H9 (cell line): Measurements from ENCODE around the gene HLA-DQB2. TPM values are rescaled to one million over a fixed set of nuclear protein-coding genes. Genes with fewer than 3 reads are reported as not detected.
"Not testable (repeated sequence)": the region's sequence is repeated elsewhere in the genome, so short reads cannot be mapped to it uniquely, and the experiment has no call there.

ENCODE experiments used
- DNase-seq: peaks from one replicate; pipeline ENCODE4 v3.0.0-alpha.2; 2017
- H2AFZ ChIP-seq: one replicate; pipeline ENCODE4 v1.6.1; 2013; ENCODE audit warnings: mild to moderate bottlenecking, low read length, control low read depth, moderate library complexity
- H2AK5ac ChIP-seq: 2 replicates; pipeline ENCODE4 v1.6.1; 2013; ENCODE audit warnings: low read length, control low read depth, mixed read lengths; ENCODE audit not compliant: insufficient read length
- H2BK120ac ChIP-seq: one replicate; pipeline ENCODE4 v1.6.1; 2013; ENCODE audit warnings: low read depth, mild to moderate bottlenecking, low read length, control low read depth, inconsistent platforms; ENCODE audit not compliant: poor library complexity, severe bottlenecking
- H2BK12ac ChIP-seq: 2 replicates; pipeline ENCODE4 v1.6.1; 2013; ENCODE audit warnings: low read length, control low read depth, mixed read lengths, low read depth; ENCODE audit not compliant: insufficient read length
- H2BK15ac ChIP-seq: 2 replicates; pipeline ENCODE4 v1.6.1; 2013; ENCODE audit warnings: low read depth, low read length, control low read depth
- H2BK20ac ChIP-seq: one replicate; pipeline ENCODE4 v1.6.1; 2013; ENCODE audit warnings: low read depth, mild to moderate bottlenecking, low read length, control low read depth, inconsistent platforms; ENCODE audit not compliant: poor library complexity, severe bottlenecking
- H2BK5ac ChIP-seq: 2 replicates; pipeline ENCODE4 v1.6.1; 2013; ENCODE audit warnings: low read length, control low read depth, mixed read lengths; ENCODE audit not compliant: insufficient read length
- H3K14ac ChIP-seq: 2 replicates; pipeline ENCODE4 v1.6.1; 2013; ENCODE audit warnings: low read length, control low read depth; ENCODE audit not compliant: insufficient read depth
- H3K18ac ChIP-seq: 2 replicates; pipeline ENCODE4 v1.6.1; 2013; ENCODE audit warnings: low read depth, mild to moderate bottlenecking, mixed read lengths, low read length, control low read depth; ENCODE audit not compliant: insufficient read length
- H3K23ac ChIP-seq: 2 replicates; pipeline ENCODE4 v1.6.1; 2013; ENCODE audit warnings: low read length, control low read depth, mixed read lengths, low read depth; ENCODE audit not compliant: insufficient read length
- H3K23me2 ChIP-seq: 2 replicates; pipeline ENCODE4 v1.6.1; 2013; ENCODE audit warnings: low read depth, mild to moderate bottlenecking, mixed read lengths, low read length, control low read depth; ENCODE audit not compliant: insufficient read length, poor library complexity, severe bottlenecking
- H3K27ac ChIP-seq: 2 replicates; pipeline ENCODE4 v1.5.1; 2013; ENCODE audit warnings: low read length, control low read depth, mixed read lengths, low read depth; ENCODE audit not compliant: insufficient read length
- H3K27me3 ChIP-seq: 2 replicates; pipeline ENCODE4 v1.6.1; 2013; ENCODE audit warnings: low read length, control low read depth, inconsistent platforms; ENCODE audit not compliant: insufficient read depth
- H3K4ac ChIP-seq: 2 replicates; pipeline ENCODE4 v1.6.1; 2013; ENCODE audit warnings: low read depth, mild to moderate bottlenecking, control low read depth, inconsistent platforms, low read length, moderate library complexity
- H3K4me1 ChIP-seq: 2 replicates; pipeline ENCODE4 v1.6.1; 2013; ENCODE audit warnings: low read length, control low read depth, inconsistent platforms; ENCODE audit not compliant: insufficient read depth
- H3K4me2 ChIP-seq: 2 replicates; pipeline ENCODE4 v1.6.1; 2013; ENCODE audit warnings: low read length, control low read depth, mixed read lengths; ENCODE audit not compliant: insufficient read length, insufficient read depth
- H3K56ac ChIP-seq: 2 replicates; pipeline ENCODE4 v1.6.1; 2013; ENCODE audit warnings: low read depth, mild to moderate bottlenecking, mixed read lengths, low read length, control low read depth; ENCODE audit not compliant: insufficient read length
- H3K79me1 ChIP-seq: 2 replicates; pipeline ENCODE4 v1.6.1; 2013; ENCODE audit warnings: low read depth, mild to moderate bottlenecking, moderate library complexity, low read length, control low read depth, inconsistent platforms; ENCODE audit not compliant: insufficient read depth, poor library complexity, severe bottlenecking
- H3K79me2 ChIP-seq: 2 replicates; pipeline ENCODE4 v1.6.1; 2013; ENCODE audit warnings: low read length, control low read depth, inconsistent platforms; ENCODE audit not compliant: insufficient read depth
- H3K9ac ChIP-seq: 2 replicates; pipeline ENCODE4 v1.6.1; 2013; ENCODE audit warnings: low read length, control low read depth, mixed read lengths; ENCODE audit not compliant: insufficient read length; ENCODE audit errors: extremely low read depth
- H3K9me3 ChIP-seq: one replicate; pipeline ENCODE4 v1.6.1; 2013; ENCODE audit warnings: low read depth, low read length, inconsistent platforms; ENCODE audit not compliant: control insufficient read depth
- H3T11ph ChIP-seq: one replicate; pipeline ENCODE4 v1.6.1; 2013; ENCODE audit warnings: mild to moderate bottlenecking, low read length, control low read depth, inconsistent platforms
- H4K20me1 ChIP-seq: one replicate; pipeline ENCODE4 v1.6.1; 2013; ENCODE audit not compliant: control insufficient read depth, insufficient read length, insufficient read depth
- H4K5ac ChIP-seq: 2 replicates; pipeline ENCODE4 v1.6.1; 2013; ENCODE audit warnings: low read depth, mild to moderate bottlenecking, mixed read lengths, low read length, control low read depth; ENCODE audit not compliant: insufficient read length
- H4K8ac ChIP-seq: replicated peaks from 2 replicates; pipeline ENCODE4 v1.6.1; 2013; ENCODE audit warnings: low read length, control low read depth, mixed read lengths, low read depth; ENCODE audit not compliant: insufficient read length
- H4K91ac ChIP-seq: 2 replicates; pipeline ENCODE4 v1.6.1; 2013; ENCODE audit warnings: low read depth, mild to moderate bottlenecking, moderate library complexity, mixed read lengths, low read length, control low read depth; ENCODE audit not compliant: insufficient read length
- H3K27ac Mint-ChIP-seq, 3 experiments: 2 replicates in 2 of 3; 3 replicates in 1 of 3; pipeline ENCODE4 v1.8.0; 2020 to 2021; ENCODE audit warnings: mixed read lengths in 3 of 3, mild to moderate bottlenecking in 1 of 3, moderate library complexity in 1 of 3
- H3K27me3 Mint-ChIP-seq: 2 replicates; pipeline ENCODE4 v1.8.0; 2021; ENCODE audit warnings: low read depth, mild to moderate bottlenecking, moderate library complexity, mixed read lengths
- H3K36me3 Mint-ChIP-seq, 3 experiments: 2 replicates in 2 of 3; 3 replicates in 1 of 3; pipeline ENCODE4 v1.8.0; 2020 to 2021; ENCODE audit warnings: low read depth in 3 of 3, mixed read lengths in 3 of 3; ENCODE audit not compliant: insufficient read depth in 1 of 3
- H3K4me1 Mint-ChIP-seq, 2 experiments: 2 replicates each; pipeline ENCODE4 v1.8.0; 2020; ENCODE audit warnings: mixed read lengths in 2 of 2
- H3K4me3 Mint-ChIP-seq, 2 experiments: 2 replicates in 1 of 2; 3 replicates in 1 of 2; pipeline ENCODE4 v1.8.0; 2020 to 2021; ENCODE audit warnings: mild to moderate bottlenecking in 2 of 2, mixed read lengths in 2 of 2, moderate library complexity in 1 of 2
- H3K9me3 Mint-ChIP-seq, 2 experiments: 2 replicates in 1 of 2; 3 replicates in 1 of 2; pipeline ENCODE4 v1.8.0; 2020; ENCODE audit warnings: mild to moderate bottlenecking in 2 of 2, mixed read lengths in 2 of 2, moderate library complexity in 1 of 2
- WGBS: extraction: QIAGEN DNeasy Blood & Tissue Kit; methylation state at CpG from one replicate; pipeline ENCODE4 v1.1.7; 2013; ENCODE audit warnings: missing lambda C conversion rate, low lambda C conversion rate, mixed read lengths; ENCODE audit not compliant: insufficient read length; ENCODE audit errors: extremely low coverage; 5-methylcytosine and 5-hydroxymethylcytosine counted together
- total RNA-seq: library from RNA; stranded (reverse); gene quantifications from 2 replicates; pipeline ENCODE4 v1.2.1, GENCODE V29; 2021
- TF ChIP-seq, protein P1 (sequence below): fragments of 200-600 bp; sonication (generic); conservative IDR thresholded peaks from 3 replicates; pipeline ENCODE4 v1.8.0; 2021; ENCODE audit warnings: antibody characterized with exemption, mild to moderate bottlenecking

HLA-DQB2 gene
- total RNA-seq, 1 experiment from 2014 or later: not detected

DNA sequence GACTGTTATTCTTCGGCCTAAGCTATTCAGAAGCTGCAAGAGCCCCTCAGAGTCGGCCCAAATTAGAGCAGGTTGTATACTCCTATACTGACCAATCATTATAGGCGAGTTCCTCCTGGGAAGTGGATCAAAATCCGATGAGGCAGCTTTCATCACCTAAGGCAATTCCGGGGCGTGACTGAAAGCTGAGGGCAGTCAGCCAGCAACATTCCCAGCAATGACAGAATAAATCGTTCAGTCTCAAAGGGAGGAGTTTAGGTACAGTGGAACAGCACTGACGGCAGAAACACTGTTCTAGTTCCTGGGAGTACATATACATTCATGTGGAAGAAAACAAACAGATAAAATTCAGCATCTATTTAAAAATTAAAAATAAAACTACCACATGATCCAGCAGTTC, 10.8 kb downstream of the HLA-DQB2 start:
- Mint-ChIP-seq H3K4me1 (peaks cover 7 to 8% of the 10 kb centered on the region in 2 experiments; a peak in 3 of 4 replicates), H3K9me3 (no peaks in the 10 kb centered on the region), H3K36me3 (no peaks in the 10 kb centered on the region), H3K27me3 (peaks cover 7% of the 10 kb centered on the region), H3K4me3 (no peak overlapping the region), H3K27ac (no peak overlapping the region)
- Histone ChIP-seq H3K9ac (no peak overlapping the region), H3K18ac (no peak overlapping the region), H2BK120ac (no peak overlapping the region), H2BK5ac (no peak overlapping the region), H3K27me3 (no peaks in the 10 kb centered on the region), H3K9me3 (no peaks in the 10 kb centered on the region), H4K91ac (no peak overlapping the region), H2AFZ (no peak overlapping the region), H3K23me2 (no peaks in the 10 kb centered on the region), H3K27ac (no peak overlapping the region), H3K14ac (no peak overlapping the region), H3K23ac (no peak overlapping the region), H2AK5ac (no peak overlapping the region), H4K8ac (no peak overlapping the region), H4K20me1 (no peaks in the 10 kb centered on the region), H3K79me2 (no peaks in the 10 kb centered on the region), H3K4me2 (no peak overlapping the region), H3K79me1 (no peaks in the 10 kb centered on the region), H3K4ac (no peak overlapping the region), H3T11ph (no peak overlapping the region), H2BK12ac (no peak overlapping the region), H3K56ac (no peak overlapping the region), H2BK15ac (no peak overlapping the region), H2BK20ac (no peak overlapping the region), H4K5ac (no peak overlapping the region), H3K4me1 (no peaks in the 10 kb centered on the region)
- DNase-seq: no peak
- whole genome bisulfite sequencing: no CpG with 5 or more reads among the region's 8 CpGs
- TF ChIP-seq, protein P1, sequence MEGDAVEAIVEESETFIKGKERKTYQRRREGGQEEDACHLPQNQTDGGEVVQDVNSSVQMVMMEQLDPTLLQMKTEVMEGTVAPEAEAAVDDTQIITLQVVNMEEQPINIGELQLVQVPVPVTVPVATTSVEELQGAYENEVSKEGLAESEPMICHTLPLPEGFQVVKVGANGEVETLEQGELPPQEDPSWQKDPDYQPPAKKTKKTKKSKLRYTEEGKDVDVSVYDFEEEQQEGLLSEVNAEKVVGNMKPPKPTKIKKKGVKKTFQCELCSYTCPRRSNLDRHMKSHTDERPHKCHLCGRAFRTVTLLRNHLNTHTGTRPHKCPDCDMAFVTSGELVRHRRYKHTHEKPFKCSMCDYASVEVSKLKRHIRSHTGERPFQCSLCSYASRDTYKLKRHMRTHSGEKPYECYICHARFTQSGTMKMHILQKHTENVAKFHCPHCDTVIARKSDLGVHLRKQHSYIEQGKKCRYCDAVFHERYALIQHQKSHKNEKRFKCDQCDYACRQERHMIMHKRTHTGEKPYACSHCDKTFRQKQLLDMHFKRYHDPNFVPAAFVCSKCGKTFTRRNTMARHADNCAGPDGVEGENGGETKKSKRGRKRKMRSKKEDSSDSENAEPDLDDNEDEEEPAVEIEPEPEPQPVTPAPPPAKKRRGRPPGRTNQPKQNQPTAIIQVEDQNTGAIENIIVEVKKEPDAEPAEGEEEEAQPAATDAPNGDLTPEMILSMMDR: no peak

DNA sequence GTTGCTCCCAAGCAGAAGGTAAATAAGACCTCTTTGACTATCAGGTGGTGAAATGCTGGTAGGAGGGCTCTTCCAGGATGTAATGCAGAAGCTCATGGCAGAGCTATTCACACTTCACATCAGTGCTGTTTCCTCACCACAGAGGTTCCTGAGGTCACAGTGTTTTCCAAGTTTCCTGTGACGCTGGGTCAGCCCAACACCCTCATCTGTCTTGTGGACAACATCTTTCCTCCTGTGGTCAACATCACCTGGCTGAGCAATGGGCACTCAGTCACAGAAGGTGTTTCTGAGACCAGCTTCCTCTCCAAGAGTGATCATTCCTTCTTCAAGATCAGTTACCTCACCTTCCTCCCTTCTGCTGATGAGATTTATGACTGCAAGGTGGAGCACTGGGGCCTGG, 17.7 kb downstream of the HLA-DQB2 start:
- not testable (repeated sequence) for H4K5ac ChIP-seq, H3K27me3 ChIP-seq, H3K79me1 ChIP-seq, H4K91ac ChIP-seq, H3K27ac Mint-ChIP-seq, H2AK5ac ChIP-seq, H3K18ac ChIP-seq, H3T11ph ChIP-seq, H3K9me3 Mint-ChIP-seq, H3K27ac ChIP-seq, H2BK20ac ChIP-seq, H3K9ac ChIP-seq, H3K4me1 ChIP-seq, H2BK120ac ChIP-seq, H2BK15ac ChIP-seq, H3K23me2 ChIP-seq, H4K8ac ChIP-seq, H3K23ac ChIP-seq, H3K56ac ChIP-seq, H3K4ac ChIP-seq, DNase-seq, H3K9me3 ChIP-seq, H3K27me3 Mint-ChIP-seq, H2BK12ac ChIP-seq, H4K20me1 ChIP-seq, H3K79me2 ChIP-seq, H2AFZ ChIP-seq, H3K14ac ChIP-seq, H2BK5ac ChIP-seq, H3K4me3 Mint-ChIP-seq, H3K4me2 ChIP-seq, H3K36me3 Mint-ChIP-seq
- H3K4me1 Mint-ChIP-seq: peaks cover 8 to 12% of the 10 kb centered on the region in 2 experiments; a peak in 3 of 4 replicates
- WGBS: no CpG with 5 or more reads among the region's 1 CpG
